ENCODE data around the gene MTA3.

MTA3 gene

DNA sequence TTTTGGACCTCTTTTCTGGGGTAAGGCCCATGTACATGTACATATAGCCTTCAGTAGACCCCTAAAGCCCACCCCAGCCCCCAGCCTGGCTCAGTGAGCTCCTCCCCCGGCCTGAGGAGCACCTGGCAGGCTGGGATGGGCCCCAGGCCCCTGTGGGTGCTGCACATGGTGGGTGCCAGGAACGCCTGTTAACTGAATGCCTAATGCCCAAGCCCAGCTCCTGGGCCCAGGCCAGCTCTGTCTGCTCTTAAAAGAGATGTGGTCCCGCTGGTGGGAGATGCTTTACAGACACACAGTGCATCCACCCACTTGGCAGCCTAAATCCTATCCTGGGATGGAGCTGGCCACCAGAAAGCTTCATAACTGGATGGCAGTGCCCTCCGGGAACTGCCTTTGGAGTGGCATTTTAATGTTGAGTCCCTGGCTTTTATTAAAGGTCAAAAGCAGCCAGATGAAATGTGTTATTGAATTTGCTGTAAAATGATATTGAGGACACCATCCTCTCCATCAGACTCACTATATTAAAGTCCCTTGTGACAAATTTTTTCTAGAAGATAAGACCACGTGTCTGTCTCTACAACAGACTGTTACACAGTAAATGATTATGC lies 203.2 kb downstream of the MTA3 start:
- H3K4me3 ChIP-seq (replicated peaks; ENCODE audit: low read depth, low read length): no peak overlapping the region

DNA sequence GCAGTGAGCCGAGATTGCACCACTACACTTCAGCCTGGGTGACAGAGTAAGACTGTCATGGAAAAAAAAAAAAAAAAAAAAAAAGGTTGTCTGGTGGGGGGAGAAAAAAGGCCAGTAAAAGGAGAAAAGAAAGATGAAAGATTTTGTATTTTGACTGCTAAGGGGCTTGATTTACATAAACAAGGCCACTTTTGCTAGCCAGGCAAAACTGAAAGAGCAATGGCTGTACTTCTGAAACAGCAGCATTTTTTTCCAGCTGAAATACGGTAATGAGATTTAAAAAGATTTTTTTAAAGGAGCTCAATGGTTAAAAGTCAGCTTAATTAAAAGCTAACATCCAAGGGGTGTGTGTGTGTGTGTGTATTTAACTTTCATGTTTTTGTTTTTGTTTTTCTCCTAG lies 206.8 kb downstream of the MTA3 start:
- H3K4me3 ChIP-seq (replicated peaks; ENCODE audit: low read depth, low read length): no peak overlapping the region
- DNase-seq (ENCODE audit: extremely low read depth, low read depth): no peak
- TF ChIP-seq, protein P1, sequence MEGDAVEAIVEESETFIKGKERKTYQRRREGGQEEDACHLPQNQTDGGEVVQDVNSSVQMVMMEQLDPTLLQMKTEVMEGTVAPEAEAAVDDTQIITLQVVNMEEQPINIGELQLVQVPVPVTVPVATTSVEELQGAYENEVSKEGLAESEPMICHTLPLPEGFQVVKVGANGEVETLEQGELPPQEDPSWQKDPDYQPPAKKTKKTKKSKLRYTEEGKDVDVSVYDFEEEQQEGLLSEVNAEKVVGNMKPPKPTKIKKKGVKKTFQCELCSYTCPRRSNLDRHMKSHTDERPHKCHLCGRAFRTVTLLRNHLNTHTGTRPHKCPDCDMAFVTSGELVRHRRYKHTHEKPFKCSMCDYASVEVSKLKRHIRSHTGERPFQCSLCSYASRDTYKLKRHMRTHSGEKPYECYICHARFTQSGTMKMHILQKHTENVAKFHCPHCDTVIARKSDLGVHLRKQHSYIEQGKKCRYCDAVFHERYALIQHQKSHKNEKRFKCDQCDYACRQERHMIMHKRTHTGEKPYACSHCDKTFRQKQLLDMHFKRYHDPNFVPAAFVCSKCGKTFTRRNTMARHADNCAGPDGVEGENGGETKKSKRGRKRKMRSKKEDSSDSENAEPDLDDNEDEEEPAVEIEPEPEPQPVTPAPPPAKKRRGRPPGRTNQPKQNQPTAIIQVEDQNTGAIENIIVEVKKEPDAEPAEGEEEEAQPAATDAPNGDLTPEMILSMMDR (IDR thresholded peaks at IDR 0.05; ENCODE audit: low read depth, low read length, missing control alignments): no peak

More for the DNA sequence above, 203.2 kb downstream of the MTA3 start:
- no peak for DNase-seq (ENCODE audit: extremely low read depth, low read depth)
- TF ChIP-seq, protein P1 (IDR thresholded peaks at IDR 0.05; ENCODE audit: low read depth, low read length, missing control alignments): no peak

DNA sequence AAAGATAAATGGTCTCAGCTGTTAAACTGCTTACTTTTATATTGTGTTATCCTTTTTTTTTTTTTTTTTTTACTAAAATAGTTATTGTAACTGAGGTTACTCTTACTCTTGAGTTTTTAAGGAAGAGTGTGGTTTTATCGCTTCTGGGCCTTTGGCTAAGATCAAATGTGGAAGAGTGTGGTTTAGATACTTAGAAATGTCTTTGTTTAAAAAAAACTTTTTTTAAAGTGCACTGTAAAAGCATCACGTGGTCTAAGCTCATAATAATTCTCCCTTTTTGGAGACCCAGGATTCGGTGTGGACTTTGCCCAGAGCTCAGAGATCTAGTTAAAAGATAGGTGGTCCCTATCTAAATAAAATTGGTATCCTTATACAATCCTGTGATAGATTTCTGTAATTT lies 207.4 kb downstream of the MTA3 start:
- H3K4me3 ChIP-seq (replicated peaks; ENCODE audit: low read depth, low read length): no peak overlapping the region
- TF ChIP-seq, protein P1 (IDR thresholded peaks at IDR 0.05; ENCODE audit: low read depth, low read length, missing control alignments): no peak

DNA sequence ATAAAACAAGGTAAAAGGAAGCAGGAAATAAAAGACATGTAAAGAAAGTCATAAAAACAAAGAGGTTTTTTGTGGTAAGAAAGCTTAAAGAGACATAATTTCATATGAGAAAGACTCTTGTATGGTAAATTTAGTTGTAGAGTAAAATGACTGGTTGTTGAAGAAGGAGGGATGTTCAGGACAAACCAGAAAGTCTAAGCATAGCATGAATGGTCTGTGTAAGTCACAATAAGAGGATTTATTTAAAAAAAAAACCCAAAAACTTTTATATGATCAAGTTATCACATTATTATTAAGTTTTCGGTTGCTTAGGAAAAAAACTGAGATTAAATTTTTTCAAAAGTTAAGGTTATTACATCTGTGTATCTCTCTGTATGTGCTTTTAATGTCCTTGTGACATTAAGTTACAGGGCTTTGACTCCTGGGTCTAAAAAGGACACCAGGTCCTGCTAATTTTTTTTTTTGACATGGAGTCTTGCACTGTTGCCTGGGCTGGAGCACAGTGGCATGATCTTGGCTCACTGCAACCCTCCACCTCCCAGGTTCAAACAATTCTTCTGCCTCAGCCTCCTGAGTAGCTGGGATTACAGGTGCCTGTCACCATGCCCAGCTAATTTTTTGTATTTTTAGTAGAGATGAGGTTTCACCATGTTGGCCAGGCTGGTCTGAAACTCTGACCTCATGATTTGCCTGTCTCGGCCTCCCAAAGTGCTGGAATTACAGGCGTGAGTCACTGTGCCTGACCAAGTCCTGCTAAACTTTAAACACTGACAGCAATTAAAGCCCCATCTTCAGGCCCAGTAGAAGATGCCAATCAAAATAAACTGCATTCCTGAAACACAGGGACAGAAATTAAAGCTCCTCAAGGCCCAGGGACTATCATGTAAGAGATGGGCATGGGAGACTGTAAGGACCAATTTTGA lies 209.7 kb downstream of the MTA3 start:
- DNase-seq (ENCODE audit: extremely low read depth, low read depth): no peak
- no peak overlapping the region for H3K4me3 ChIP-seq (replicated peaks; ENCODE audit: low read depth, low read length)
- TF ChIP-seq, protein P1 (IDR thresholded peaks at IDR 0.05; ENCODE audit: low read depth, low read length, missing control alignments): no peak

More for the DNA sequence above, 207.4 kb downstream of the MTA3 start:
- no peak for DNase-seq (ENCODE audit: extremely low read depth, low read depth)

DNA sequence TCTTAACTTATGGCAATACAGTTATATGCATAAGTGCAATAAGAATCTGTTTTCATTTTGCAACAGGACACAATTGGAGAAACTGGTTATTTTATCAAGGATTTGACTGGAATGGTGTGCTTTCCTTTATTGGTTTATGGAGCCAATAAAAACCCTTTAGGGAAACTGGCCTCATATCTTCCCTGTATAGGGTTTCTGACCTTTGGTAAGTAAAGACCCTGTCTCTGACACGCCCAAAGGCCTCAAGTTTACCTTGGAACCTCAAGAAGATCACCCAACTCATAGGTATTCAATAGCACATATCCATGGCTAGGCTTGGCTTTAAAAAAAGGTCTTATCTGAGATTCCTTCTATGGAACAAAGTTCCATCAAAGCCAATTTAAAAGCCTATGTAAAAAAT lies 212.7 kb downstream of the MTA3 start:
- no peak for DNase-seq (ENCODE audit: extremely low read depth, low read depth)
- TF ChIP-seq, protein P1 (IDR thresholded peaks at IDR 0.05; ENCODE audit: low read depth, low read length, missing control alignments): no peak
- no peak overlapping the region for H3K4me3 ChIP-seq (replicated peaks; ENCODE audit: low read depth, low read length)

DNA sequence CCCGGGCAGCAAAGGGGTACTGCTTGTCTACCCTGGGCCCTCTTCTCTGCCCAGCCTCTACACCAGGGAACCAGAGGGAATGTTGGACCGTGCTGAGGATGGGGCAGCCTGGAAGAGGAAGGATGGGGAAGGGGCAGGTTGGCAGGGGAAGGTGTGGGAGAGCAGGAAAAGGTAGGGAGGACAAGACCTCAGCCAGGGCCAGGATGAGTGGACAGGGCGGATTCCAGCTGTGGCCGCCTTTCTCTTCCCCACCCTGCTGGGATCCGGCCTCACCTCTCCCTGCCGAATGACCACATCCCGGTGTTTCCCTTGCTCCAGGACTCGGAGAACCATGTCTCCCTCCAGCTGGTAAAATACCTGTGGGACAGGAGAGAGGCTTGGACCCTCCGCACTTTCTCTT lies 215.1 kb downstream of the MTA3 start:
- H3K4me3 ChIP-seq (replicated peaks; ENCODE audit: low read depth, low read length): no peak overlapping the region
- TF ChIP-seq, protein P1 (IDR thresholded peaks at IDR 0.05; ENCODE audit: low read depth, low read length, missing control alignments): no peak
- DNase-seq (ENCODE audit: extremely low read depth, low read depth): no peak
